Ishikawa (cell line): ENCODE results near the gene BBS9.

Source experiments
- EP300 ChIP-seq: IDR thresholded peaks from 2 replicates; pipeline ENCODE4 v1.6.1; 2012; ENCODE audit warnings: borderline replicate concordance
- TCF12 ChIP-seq: IDR thresholded peaks from 2 replicates; pipeline ENCODE4 v1.6.1; 2012; ENCODE audit warnings: low read depth
- YY1 ChIP-seq: IDR thresholded peaks from 2 replicates; pipeline ENCODE4 v1.6.1; 2012; ENCODE audit warnings: low read depth
- TF ChIP-seq, protein P1 (sequence below): IDR thresholded peaks from 2 replicates; pipeline ENCODE4 v1.6.1; 2012
- TF ChIP-seq, protein P2 (sequence below): IDR thresholded peaks from 2 replicates; pipeline ENCODE4 v1.6.1; 2012; ENCODE audit warnings: low read depth, mild to moderate bottlenecking

DNA sequence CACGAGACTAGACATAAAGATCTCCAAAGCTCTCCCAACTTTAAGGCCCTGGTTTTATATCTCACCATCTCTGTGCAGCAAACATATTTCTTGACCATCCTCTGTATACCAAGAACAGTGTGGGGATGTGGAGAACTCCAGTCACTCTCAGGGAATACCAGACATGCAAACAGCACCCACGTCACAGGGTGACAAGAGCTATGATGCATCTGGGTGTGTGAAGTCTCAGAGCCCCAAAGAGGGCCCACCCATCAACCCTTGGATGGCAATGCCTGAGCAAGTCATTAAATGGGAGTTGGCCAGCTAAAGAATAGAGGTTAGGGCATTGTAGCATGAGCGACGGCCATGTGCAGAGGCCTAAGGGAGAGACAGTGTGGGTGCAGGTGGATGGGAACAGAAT is 402.5 kb downstream of the BBS9 start:
- TF ChIP-seq, protein P1, sequence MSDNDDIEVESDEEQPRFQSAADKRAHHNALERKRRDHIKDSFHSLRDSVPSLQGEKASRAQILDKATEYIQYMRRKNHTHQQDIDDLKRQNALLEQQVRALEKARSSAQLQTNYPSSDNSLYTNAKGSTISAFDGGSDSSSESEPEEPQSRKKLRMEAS = no peak
- TF ChIP-seq, protein P2, sequence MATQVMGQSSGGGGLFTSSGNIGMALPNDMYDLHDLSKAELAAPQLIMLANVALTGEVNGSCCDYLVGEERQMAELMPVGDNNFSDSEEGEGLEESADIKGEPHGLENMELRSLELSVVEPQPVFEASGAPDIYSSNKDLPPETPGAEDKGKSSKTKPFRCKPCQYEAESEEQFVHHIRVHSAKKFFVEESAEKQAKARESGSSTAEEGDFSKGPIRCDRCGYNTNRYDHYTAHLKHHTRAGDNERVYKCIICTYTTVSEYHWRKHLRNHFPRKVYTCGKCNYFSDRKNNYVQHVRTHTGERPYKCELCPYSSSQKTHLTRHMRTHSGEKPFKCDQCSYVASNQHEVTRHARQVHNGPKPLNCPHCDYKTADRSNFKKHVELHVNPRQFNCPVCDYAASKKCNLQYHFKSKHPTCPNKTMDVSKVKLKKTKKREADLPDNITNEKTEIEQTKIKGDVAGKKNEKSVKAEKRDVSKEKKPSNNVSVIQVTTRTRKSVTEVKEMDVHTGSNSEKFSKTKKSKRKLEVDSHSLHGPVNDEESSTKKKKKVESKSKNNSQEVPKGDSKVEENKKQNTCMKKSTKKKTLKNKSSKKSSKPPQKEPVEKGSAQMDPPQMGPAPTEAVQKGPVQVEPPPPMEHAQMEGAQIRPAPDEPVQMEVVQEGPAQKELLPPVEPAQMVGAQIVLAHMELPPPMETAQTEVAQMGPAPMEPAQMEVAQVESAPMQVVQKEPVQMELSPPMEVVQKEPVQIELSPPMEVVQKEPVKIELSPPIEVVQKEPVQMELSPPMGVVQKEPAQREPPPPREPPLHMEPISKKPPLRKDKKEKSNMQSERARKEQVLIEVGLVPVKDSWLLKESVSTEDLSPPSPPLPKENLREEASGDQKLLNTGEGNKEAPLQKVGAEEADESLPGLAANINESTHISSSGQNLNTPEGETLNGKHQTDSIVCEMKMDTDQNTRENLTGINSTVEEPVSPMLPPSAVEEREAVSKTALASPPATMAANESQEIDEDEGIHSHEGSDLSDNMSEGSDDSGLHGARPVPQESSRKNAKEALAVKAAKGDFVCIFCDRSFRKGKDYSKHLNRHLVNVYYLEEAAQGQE = no peak
- TF ChIP-seq YY1 (no peak), TCF12 (no peak), EP300 (no peak)
